Amniotic epithelial cell (primary cell): ENCODE results near the gene CPNE2.
"Not testable (repeated sequence)": the region's sequence is repeated elsewhere in the genome, so short reads cannot be mapped to it uniquely, and the experiment has no call there.

Experiments
- DNase-seq: peaks from one replicate; pipeline ENCODE4 v3.0.0-alpha.2; 2010; ENCODE audit warnings: low read depth

The CPNE2 gene

DNA sequence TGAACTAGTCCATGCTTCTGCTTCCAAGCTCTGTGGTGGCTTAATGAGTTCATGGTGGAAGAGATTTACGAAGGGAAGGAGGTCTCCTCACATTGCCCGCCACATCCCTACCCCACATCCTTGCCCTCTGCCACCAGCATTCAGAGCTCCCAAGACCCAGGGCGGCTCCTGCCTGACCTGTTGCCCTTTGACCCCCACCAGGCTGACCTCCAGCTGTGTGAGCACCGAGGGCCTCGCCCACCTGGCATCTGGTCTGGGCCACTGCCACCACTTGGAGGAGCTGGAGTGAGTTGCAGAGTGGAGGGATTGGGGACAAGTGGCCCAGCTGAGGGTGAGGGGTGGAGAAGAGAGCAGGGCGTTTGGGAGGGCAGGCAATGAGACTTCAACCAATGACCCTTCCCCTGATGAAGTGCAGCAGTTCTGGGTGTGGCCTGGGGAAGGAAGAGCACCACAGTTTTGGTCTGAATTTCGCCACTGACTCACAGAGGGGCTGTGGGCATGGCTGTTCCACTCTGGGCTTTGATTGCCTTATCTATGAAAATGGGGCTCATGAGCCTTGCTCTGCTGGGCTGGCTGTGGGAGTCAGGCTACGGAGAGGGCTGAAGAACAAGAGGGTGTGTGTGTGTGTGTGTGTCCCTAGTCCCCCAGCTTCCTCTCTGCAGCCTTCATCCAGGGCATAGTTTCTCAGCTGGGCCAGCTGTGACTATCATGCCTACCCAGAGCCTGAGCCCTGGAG, 22.6 kb upstream of the CPNE2 start:
- no peak for DNase-seq

DNA sequence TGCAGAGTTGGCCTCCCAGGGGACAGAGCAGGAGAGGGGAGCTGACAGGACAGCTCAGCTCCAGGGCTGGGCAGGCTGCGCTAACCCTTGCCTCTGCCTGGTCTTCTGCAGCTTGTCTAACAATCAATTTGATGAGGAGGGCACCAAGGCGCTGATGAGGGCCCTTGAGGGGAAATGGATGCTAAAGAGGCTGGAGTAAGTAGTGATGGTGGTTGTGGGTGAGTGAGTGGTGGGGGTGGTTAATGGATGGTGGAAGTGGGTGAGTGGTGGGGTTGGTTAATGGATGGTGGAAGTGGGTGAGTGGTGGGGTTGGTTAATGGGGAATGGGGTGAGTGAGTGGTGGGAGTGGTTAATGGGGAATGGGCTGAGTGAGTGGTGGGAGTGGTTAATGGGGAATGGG, 22.0 kb upstream of the CPNE2 start:
- no peak for DNase-seq

DNA sequence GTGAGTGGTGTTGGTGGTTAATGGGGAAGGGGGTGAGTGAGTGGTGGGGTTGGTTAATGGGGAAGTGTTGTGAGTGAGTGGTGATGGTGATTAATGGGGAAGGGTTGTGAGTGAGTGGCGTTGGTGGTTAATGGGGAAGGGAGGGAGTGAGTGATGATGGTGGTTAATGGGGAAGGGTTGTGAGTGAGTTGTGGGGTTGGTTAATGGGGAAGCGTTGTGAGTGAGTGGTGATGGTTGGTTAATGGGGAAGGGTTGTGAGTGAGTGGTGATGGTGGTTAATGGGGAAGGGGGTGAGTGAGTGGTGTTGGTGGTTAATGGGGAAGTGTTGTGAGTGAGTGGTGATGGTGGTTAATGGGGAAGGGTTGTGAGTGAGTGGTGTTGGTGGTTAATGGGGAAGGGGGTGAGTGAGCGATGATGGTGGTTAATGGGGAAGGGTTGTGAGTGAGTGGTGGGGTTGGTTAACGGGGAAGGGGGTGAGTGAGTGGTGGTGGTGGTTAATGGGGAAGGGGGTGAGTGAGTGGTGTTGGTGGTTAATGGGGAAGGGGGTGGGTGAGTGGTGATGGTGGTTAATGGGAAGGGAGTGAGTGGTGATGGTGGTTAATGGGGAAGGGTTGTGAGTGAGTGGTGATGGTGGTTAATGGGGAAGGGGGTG, 21.2 kb upstream of the CPNE2 start:
- not testable (repeated sequence) for DNase-seq

DNA sequence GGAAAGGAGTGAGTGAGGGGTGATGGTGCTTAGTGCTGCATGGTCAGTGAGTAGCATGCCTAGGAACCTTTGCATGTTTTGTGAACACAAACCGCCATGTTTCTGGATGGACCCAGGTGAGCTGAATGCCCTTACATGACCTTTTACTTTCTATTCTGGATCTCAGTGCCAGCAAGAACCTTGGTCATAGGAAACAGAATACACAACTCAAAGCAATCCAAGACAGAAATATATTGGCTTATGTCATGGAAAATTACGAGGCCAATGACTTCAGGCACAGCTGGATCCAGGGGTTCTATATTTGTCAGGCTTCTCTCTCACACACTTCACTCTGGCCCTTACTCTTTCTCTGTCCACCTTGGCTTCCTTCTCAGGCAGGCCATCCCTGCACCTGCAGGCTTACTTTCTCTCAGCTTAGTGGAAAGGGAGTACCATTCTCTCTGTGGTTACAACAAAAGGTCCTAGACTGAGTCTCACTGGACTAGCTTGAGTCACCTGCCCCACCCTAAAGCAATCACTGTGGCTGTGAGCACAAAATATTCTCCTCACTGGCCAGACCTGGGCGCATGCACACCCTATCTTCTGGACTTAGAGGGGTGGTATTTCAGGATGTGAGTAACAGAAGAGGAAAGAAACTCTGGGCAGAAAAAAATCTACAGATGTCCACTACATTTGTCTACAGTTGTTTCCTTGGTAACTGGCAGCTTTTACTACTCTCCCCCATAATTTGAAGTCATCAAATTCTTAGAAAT, 20.4 kb upstream of the CPNE2 start:
- peak; percentile 43 for DNase-seq

DNA sequence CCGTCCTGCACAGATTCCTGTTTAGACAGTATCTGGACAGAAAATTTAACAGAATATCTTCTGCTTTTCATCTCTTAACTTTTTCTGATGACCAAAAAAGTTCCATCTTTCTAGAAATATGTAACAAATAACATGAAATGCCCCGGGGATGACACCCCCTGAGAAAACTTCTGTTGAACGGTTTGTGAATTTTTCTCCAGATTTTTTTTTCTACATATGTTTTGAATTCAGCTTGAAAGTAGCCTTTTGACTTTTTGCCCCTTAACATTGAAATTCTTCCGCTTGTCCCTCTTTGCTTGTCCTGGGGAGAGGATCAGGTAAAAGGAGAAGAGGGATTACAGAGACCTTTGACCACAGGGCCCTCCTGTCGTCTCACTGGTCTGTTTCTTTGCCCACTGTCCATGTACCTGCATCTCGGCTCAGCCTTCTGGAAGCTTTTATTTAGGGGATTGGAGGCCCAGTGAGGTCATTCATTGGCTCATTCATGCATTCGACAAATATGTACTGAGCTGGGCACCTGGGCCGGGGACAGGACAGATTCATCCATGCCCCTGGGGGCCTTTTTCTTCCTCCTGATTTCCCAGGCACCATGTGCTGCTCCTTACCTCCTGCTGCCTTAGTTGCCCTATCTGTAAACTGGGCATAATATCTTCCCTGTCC, 19.6 kb upstream of the CPNE2 start:
- no peak for DNase-seq

DNA sequence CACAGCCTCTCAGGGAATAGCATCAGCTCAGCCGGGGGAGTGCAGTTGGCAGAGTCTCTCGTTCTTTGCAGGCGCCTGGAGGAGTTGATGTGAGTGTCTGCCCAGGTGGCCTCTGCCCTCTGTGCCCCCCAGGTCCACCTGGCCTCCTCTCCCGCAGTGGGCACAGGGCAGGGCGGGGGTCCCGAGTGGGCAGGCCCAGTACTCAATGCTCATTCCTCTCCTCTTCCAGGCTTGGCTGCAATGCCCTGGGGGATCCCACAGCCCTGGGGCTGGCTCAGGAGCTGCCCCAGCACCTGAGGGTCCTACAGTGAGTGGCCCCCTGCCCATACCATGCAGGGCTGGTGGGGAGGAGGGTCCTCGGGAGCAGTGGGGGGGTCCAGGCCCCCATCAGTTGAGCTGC, 14.7 kb upstream of the CPNE2 start:
- no peak for DNase-seq

DNA sequence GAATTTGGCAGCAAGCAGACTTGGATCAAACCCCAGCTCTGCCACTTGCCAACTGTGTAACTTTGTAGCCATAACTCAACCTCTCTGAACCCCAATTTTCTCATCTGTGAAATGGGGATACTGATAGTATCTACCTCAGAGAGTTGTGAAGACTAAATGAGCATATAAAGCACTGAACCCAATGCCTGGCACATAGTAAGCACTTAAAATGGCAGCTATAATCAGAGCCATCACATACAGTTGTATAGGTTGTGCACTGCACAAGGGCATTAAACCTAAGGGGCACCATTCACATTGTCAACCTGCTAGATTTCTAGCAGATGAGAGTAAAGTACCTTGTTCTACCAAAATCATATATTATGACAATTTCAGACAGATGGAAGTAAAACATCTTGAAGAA, 10.6 kb upstream of the CPNE2 start:
- no peak for DNase-seq

DNA sequence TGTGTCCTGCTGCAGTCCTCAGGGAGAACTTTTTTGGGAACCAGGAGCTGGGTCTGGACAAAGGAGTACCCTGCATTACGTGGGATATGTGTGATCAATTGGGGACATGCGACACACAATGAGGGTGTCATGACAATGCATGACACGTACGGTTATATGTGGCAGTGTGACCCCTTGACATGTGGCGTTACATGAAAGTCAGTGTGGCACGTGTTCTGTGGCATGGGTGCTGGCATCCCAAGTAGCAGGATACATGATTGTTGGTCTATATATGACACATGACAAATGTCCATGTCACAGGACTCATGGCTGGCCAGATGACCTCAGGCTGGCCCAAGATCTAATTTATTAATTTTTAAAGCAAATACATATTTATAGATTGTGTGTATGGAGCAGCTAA, 9.7 kb upstream of the CPNE2 start:
- no peak for DNase-seq

DNA sequence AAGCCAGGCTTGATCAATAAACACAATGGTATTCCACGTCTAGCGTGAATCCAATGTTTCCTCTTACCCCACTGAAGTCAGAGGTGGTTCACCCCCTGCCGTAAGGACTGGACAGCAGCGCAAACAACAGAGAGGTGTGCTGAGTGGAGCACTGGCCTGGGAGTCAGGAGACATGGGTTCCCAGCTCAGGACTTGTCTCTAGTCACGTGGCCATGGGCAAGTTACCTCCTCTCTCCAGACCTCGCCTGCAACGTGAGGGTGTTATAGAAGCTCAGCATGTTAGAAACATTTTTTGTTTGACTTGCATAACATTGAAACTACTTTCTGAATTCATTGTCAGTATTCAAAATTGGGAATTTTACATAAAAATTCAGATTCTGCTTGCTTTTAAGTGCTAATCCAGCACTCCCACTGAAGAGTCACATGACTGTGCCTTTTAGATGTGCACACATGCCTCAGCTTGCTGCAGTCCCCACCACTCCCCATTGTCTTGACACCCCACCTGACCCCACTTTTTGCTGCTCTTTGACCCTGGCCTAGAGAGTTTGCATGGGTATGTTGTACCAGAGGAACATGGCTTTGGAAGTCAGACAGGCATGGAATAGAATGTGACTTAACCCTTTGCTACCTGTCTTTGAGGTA, 8.8 kb upstream of the CPNE2 start:
- DNase-seq: no peak

DNA sequence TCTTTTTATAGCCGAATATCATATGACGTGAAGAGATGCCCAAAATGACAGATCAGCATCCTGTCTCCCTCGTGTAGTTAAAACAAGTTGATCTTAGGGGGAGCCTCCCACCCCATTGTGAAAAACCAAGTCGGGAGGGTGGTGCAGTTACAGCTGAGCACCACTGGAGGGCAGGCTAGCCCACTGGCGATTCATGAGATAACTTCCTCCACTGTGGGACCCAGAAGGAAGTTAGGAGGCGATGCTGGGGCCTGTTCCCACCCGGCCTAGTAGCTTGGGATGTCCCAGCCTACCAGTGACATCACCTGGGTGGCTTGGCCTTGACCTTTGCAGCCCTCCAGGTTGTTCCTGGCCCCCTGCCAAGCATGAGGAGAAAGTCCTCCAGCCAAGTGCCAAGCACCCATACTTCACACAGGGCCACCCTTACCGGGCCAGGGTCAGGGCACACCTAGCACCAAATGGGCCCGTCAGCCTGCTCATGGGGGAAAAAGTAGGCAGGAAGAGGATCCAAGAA, 8.1 kb upstream of the CPNE2 start:
- peak; percentile 56 for DNase-seq

DNA sequence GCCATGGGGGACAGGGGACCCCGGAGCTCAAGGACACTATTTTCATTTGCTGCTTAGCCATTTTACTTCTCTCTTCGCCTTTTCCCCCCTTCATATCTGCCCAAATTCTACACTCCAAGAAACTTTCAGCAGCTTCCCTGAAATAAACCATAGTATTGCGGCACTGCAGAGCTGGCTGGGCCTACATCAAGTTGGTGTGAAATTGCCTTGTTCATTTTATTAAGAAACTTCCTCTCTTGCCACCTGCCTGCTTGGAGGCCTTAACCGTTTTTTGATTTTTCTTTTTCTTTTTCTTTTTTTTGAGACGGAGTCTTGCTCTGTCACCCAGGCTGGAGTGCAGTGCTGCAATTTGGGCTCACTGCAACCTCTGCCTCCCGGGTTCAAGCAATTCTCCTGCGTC, 7.4 kb upstream of the CPNE2 start:
- DNase-seq: no peak

DNA sequence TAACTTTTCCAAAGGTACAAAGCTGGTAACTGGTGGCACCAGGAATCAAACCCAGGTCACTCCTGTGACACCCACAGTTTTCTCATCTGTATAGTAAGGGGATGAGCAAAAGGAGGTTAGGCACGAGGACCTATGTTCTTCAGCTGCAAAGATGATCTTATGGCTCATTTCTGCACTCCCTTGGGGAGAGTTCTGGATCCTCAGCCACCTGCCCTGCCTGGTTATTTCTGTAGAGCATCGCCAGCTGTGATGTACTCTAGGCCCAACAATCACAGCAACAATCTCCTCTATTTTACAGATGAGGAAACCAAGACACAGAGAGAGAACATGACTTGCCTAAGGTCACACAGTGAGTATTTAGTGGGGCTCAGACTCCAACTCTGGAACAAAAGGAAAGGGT, 5.4 kb upstream of the CPNE2 start:
- DNase-seq: no peak

DNA sequence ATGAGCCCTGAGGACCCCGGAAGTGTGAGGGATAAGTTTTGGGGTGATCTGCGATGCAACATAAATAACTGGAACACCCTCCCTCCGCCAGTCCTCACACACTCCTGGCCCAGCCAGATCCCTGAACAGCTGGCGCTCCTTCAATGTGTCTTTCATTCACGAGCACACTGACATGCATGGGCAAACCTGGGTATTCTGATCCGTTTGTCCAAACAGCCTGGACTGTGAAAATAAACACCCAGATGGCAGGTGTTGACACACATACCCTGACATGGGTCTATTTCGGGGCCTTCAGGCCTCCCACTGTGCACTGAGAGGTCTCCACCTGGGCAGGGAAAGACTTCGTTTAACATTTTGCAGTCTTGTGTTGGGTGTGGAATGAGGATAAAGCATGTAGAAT, 3.0 kb upstream of the CPNE2 start:
- no peak for DNase-seq

DNA sequence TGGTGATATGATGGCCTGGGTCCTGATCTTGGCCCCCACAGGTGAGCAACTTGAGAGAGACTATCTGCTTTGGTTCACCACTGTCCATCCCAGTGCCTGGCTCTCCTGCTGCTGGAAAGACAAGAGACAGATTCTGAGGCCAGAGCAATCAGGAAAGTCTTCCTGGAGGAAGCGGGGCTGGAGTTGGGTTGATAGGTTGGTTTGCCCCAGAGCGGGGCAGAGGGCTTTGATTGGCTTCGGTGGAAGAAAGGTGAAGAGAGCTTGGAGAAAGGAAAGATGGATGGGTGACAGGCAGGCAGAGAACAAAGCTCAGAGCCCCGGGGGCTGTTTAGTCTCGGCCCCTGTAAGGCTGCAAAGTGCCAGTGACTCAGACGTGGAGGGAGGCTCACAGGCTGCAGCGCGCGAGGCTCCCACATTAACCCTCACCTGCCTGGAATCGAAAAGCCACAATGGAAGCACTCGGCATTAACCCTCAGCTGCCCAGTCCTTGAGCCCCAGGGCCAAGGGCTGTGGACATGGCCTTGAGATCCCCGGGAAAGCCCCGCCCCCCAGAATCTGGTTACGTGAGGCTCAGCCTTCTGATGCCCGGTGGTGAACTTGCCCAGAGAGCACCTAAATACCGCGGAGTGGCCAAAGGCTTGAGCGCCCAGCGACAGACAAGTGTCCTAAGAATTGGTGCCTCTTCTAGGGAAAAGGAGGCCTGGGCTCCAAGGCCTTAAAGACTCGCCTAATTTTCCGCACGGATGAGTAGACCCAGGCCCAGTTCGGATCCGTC, 996 bp upstream of the CPNE2 start:
- peak; percentile 87 for DNase-seq

DNA sequence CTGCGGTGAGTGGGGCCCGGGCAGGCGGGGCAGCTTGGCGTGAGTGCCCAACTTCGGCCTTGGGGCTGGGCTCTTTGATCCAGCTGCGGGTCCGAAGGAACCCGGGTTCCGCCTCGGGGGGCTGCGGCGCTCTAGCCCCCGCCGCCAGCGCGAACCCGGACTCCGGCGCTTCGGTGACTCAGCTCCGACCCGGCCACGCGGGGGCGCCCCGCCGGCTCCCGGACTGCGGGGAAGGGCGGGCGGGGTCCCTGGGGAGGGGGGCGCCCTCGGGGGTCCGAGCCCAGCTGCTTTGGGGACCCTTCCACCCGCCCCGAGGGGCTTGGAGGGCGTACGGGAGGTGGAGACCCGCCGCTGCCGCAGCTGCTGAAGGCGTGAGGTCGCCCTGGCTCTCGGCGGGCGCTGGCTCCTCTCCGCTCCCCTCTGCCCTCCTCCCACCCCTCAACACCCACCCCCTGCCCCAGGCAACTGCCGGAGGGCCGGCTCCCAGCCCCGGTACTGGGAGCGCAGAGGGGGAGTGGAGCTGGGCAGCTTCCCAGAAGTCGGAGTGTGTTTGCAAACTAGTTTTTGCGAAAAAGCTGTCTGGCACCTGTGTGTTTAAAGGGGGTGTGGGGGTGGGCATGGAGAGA, 516 bp downstream of the CPNE2 start:
- DNase-seq: no peak

DNA sequence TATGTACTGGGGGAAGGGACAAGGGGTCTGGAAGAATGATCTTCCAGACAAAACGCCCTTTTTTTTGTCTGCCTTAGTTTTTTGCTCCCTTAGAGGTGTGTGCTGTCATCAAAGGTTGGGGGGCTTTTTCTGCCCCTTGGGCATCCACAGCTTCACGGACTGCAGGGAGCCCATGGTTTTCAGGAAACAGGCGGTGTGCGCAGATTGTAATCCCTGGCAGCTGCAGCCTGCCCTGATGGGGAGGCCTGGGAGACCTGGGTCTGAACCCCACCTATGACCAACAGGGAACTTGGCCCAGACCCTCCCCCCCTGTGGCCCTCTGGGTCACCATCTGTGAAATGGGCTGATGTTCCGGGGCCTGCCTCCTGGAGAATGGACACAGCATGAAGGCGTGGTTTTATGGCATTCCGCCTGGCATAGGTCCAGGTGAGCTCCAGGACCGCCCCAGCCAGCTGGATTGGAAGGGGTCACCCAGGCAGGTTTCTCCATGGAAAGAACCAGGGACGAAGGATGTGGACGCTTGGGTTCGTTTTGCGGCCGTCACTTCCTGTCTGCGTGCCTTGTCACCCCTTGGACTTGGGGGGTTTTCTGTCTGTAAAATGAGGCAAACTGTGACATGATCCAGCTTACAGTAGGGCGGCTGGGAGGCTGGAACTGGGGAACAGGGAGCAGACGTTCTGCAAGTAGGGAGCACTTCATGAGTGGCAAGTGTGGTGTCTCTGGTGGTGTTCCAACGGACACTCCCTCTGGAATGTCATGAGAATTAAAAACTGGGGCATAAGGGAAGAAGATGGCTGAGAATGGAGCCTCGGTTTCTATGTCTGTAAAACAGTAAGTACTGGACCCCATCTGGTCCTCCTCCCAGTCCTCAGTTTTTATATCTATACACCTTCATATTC, 1.5 kb downstream of the CPNE2 start:
- no peak for DNase-seq

DNA sequence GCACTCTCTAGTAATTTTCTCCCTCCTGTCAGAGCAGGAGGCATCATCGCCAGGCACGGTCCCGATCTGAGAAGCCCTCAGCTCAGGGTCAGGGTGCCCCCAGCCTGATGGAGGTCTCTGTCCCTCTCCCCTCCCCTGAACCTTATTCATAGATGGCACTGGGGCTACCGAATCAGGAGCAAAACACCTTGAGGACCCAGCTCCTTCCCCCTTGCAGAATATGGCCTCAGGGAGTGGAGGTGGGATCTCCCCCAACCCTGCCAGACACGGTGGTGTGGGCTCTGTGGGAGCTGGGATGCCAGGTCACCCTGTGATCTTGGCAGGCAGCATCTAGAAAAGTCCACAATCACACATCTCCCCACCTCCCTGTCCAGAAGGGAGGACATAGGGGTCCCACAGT, 2.5 kb downstream of the CPNE2 start:
- DNase-seq: no peak

DNA sequence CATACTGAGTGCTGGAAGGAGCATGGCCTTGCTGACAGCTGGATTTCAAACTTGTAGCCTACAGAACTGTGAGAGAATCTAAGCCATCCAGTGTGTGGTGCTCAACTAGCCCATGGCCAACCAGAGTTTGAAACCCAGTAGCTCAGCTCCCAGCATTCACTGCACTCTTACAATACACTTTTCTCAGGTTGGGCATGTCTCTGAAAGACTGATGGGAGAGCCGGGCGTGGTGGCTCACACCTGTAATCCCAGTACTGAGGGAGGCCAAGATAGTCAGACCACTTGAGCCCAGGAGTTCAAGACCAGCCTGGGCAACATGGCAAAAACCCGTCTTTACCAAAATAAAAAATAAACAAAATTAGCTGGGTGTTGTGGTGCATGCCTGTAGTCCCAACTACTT, 3.8 kb downstream of the CPNE2 start:
- no peak for DNase-seq

DNA sequence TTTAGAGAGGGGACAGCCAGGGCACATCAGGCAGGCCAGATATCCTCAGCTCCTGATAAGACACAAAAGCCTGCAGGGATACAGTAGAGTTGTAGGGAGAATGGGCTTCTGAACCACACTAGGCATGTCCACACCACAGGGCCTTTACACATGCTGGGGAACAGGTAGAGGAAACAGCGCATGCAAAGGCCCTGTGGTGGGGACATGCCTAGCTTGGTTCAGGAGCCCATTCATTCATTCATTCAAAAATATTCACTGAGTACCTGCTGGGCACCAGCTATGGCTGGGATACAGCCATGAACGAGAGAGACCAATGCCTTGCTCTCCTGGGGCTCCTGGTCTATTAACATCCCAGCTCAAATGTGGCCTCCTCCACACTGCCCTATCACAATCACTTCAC, 4.4 kb downstream of the CPNE2 start:
- DNase-seq: no peak
